GM19438 (cell line): ENCODE results near the gene CA10.

Experiments
- ATAC-seq: cut with Tn5 transposase; IDR thresholded peaks from one replicate; pipeline ENCODE4 v1.9.1; 2021; ENCODE audit warnings: low read depth; ENCODE audit not compliant: unreplicated experiment

CA10 gene

GRCh38 chr17:51661403-51661802 lies 497.1 kb downstream of the CA10 start:
- no peak for ATAC-seq

- no peak for ATAC-seq
Measured at GRCh38 chr17:51660266-51660665, 498.2 kb downstream of the CA10 start.

- no peak for ATAC-seq
Measured at GRCh38 chr17:51657224-51657623, 501.3 kb downstream of the CA10 start.

- no peak for ATAC-seq
Measured at GRCh38 chr17:51653878-51654277, 504.6 kb downstream of the CA10 start.

GRCh38 chr17:51652529-51652928 lies 506.0 kb downstream of the CA10 start:
- ATAC-seq: no peak

GRCh38 chr17:51651513-51652298 lies 506.8 kb downstream of the CA10 start:
- no peak for ATAC-seq

GRCh38 chr17:51650772-51651171 lies 507.7 kb downstream of the CA10 start:
- ATAC-seq: no peak

- ATAC-seq: no peak
Measured at GRCh38 chr17:51650202-51650601, 508.3 kb downstream of the CA10 start.

GRCh38 chr17:51647826-51648225 lies 510.7 kb downstream of the CA10 start:
- no peak for ATAC-seq

- no peak for ATAC-seq
Measured at GRCh38 chr17:51647067-51647466, 511.4 kb downstream of the CA10 start.

GRCh38 chr17:51646539-51646938 lies 512.0 kb downstream of the CA10 start:
- no peak for ATAC-seq

GRCh38 chr17:51645056-51645455 lies 513.5 kb downstream of the CA10 start:
- no peak for ATAC-seq

- no peak for ATAC-seq
Measured at GRCh38 chr17:51643702-51644490, 514.6 kb downstream of the CA10 start.

- no peak for ATAC-seq
Measured at GRCh38 chr17:51642029-51642428, 516.5 kb downstream of the CA10 start.

- ATAC-seq: no peak
Measured at GRCh38 chr17:51640108-51640622, 518.3 kb downstream of the CA10 start.

- no peak for ATAC-seq
Measured at GRCh38 chr17:51638971-51639370, 519.5 kb downstream of the CA10 start.

- no peak for ATAC-seq
Measured at GRCh38 chr17:51636291-51636690, 522.2 kb downstream of the CA10 start.

- ATAC-seq: no peak
Measured at GRCh38 chr17:51630101-51630671, 528.3 kb downstream of the CA10 start.

GRCh38 chr17:51629232-51629631 lies 529.3 kb downstream of the CA10 start:
- ATAC-seq: no peak

GRCh38 chr17:51627779-51628178 lies 530.7 kb downstream of the CA10 start:
- ATAC-seq: no peak

GRCh38 chr17:51618476-51618875 lies 540.0 kb downstream of the CA10 start:
- ATAC-seq: no peak
